Epidermal melanocyte (primary cell): ENCODE results near the gene ITIH6.
"Not testable (repeated sequence)": the region's sequence is repeated elsewhere in the genome, so short reads cannot be mapped to it uniquely, and the experiment has no call there.

ENCODE experiments used
- DNase-seq: peaks from one replicate; pipeline ENCODE4 v3.0.0; 2011; ENCODE audit warnings: low spot score; ENCODE audit not compliant: insufficient read length

ITIH6 gene

DNA sequence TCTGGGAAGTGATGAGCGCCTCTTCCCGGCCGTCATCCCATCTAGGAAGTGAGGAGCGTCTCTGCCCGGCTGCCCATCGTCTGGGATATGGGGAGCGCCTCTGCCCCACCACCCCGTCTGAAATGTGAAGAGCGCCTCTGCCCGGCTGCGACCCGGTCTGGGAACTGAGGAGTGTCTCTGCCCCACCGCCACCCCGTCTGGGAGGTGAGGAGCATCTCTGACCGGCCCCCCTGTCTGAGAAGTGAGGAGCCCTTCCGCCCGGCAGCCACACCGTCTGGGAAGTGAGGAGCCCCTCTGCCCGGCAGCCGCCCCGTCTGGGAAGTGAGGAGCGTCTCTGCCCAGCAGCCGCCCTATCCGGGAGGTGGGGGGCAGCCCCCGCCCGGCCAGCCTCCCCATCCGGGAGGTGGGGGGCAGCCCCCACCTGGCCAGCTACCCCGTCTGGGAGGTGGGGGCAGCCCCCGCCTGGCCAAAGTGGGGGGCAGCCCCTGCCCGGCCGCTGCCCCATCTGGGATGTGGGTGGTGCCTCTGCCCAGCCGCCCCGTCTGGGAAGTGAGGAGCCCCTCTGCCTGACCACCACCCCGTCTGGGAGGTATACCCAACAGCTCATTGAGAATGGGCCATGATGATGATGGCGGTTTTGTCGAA lies 61.6 kb downstream of the ITIH6 start:
- not testable (repeated sequence) for DNase-seq

DNA sequence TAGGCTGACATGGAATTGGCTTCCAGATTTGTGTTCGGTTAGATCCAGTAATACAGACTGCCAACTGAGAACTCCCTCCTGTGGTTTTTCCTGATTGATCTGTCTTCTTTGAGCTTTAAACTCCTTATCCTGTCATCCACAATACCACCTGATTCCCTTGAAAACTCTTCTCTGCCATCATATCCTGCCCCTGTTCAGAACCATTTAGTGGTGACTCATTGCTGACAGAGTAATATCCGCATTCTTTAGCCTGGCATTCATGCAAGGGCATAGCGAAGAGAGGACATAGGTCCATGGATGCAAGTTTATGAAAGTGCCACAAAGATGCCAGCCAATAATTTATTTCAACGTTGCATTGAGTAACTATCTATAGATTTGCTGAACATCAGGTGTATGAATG lies 76.6 kb downstream of the ITIH6 start:
- no peak for DNase-seq

- no peak for DNase-seq
These were observed 82.4 kb downstream of the ITIH6 start for GRCh38 chrX:54715621-54716020.

DNA sequence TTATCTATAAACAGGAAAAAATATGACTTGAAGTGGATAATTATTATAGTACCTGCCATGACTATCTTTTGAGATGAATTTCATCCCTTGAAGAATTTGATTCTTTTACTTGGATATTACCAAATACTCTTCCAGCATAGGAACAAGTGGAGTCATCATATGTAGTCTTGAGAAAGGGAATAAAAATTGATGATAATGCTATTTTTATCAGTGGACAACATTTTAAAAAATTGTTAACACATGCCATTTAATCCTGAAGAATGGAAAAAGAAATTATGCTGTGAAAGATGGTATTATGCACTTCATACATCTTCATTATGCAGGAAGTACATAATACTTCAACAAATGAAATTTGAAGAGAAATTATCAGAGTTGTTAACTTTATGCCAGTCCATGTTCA lies 83.6 kb downstream of the ITIH6 start:
- no peak for DNase-seq

GRCh38 chrX:54711735-54712134 lies 86.3 kb downstream of the ITIH6 start:
- no peak for DNase-seq

DNA sequence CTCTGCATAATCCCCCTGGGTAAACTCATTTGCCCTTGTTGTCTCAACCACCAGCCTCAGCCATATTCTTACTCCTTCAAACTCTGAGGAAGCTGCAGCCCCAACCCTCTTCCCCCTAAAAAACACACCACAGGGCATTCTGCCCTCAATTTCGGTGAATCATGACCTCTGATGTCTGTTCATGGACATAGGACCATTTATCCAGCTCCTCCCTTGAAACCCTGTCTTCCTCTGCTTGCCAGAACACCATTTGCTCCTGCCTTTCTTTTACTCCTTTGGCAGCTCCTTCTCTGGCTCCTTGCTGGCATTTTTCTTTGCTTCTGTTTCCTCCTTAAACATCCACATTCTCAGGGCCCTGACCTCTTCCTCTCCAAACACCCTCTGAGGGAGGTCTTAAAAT lies 87.1 kb downstream of the ITIH6 start:
- no peak for DNase-seq

DNA sequence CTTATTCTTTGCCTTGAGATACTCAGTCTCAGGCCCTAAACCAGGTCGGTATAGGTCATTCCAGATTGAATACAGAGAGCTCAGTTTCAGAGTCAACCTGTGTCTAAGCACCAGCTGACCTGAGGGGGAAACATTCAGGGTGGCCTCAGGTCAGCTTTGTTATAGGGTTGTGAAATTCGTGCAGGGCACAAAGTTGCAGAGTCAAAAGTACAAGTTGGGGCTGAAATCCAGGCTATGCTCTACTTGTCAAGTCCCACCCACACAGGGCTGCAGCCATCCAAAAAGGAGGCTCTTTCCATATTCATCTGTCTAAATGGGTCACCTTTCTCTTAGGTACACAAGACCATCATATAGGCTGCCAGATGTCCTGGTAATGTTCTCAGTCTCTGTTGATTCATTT lies 89.7 kb downstream of the ITIH6 start:
- DNase-seq: no peak
